Activated CD4-positive, alpha-beta T cell treated with anti-CD3 and anti-CD28 coated beads, Interleukin-2, amount 10 ng/mL, durations not matched to agents 24 days and 14 days (primary cell): ENCODE results near the gene TRMO. TPM values are rescaled to one million over a fixed set of nuclear protein-coding genes. Genes with fewer than 3 reads are reported as not detected.
"Not testable (repeated sequence)": the region's sequence is repeated elsewhere in the genome, so short reads cannot be mapped to it uniquely, and the experiment has no call there.

Experiments used
- DNase-seq: peaks from one replicate; pipeline ENCODE4 v3.0.0; 2022
- H3K27ac Mint-ChIP-seq: one replicate; pipeline ENCODE4 v1.8.0; 2022; ENCODE audit warnings: mild to moderate bottlenecking, mixed read lengths
- H3K27me3 Mint-ChIP-seq: one replicate; pipeline ENCODE4 v1.8.0; 2022; ENCODE audit warnings: mixed read lengths
- H3K36me3 Mint-ChIP-seq: one replicate; pipeline ENCODE4 v1.8.0; 2022; ENCODE audit warnings: low read depth, mild to moderate bottlenecking, mixed read lengths
- H3K4me1 Mint-ChIP-seq: one replicate; pipeline ENCODE4 v1.8.0; 2021; ENCODE audit warnings: mixed read lengths
- H3K4me3 Mint-ChIP-seq: one replicate; pipeline ENCODE4 v1.8.0; 2022; ENCODE audit warnings: mild to moderate bottlenecking, moderate library complexity, mixed read lengths
- H3K9me3 Mint-ChIP-seq: one replicate; pipeline ENCODE4 v1.8.0; 2021; ENCODE audit warnings: mixed read lengths
- intact Hi-C: fragments of 100-400 bp; cut with micrococcal nuclease; formaldehyde crosslinking; loops from one replicate; pipeline ENCODE4 v1.15.1; 2023
- total RNA-seq: library from RNA; stranded (reverse); gene quantifications from 2 replicates; pipeline ENCODE4 v1.2.3, GENCODE V29; 2022

Gene TRMO
- total RNA-seq, 1 donor from 2014 or later, result 9.8 TPM

DNA sequence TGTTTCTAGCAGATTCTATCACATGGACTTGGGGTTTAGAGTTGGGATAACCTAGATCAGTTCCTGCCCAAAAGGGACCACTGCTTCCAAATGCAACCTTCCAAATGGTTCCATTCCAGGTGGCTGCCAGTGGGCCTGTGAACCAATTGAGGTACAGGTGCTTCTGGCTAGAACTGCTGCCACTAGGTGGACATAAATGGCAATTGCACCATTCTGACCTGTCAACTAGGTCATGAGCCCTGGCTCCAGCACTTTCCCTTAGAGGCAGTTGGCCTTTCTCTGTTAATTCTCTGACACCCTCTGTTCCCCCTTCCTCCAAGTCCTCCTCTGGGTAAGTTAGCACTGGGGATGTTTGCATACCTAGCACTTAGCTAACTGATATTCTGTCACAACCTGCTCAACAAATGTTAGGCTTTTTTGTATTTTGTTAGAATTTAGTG is 32.3 kb upstream of the TRMO start:
- peak; percentile 87 for DNase-seq
- Mint-ChIP-seq H3K4me3 (no peak overlapping the region), H3K27me3 (peaks cover 8% of the 10 kb centered on the region), H3K27ac (no peak overlapping the region), H3K9me3 (peaks cover 6% of the 10 kb centered on the region), H3K4me1 (peaks cover 10% of the 10 kb centered on the region), H3K36me3 (no peaks in the 10 kb centered on the region)
- intact Hi-C loops, result loop anchor here (1.0 to 5.0 kb wide), 2 partner anchors 31 to 62 kb away; no protein-coding TSS in a partner anchor

DNA sequence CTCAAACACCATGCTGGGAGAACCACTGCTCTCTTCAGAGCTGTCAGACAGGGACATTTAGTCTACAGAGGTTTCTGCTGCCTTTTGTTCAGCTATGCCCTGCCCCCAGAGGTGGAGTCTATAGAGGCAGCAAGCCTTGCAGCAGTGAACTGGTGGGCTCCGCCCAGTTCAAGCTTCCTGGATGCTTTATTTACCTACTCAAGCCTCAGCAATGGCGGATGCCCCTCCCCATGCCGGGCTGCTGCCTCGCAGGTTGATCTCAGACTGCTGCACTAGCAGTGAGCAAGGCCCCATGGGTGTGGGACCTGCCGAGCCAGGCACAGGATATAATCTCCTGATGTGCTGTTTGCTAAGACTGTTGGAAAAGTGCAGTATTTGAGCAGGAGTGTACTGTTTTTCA is 28.6 kb upstream of the TRMO start:
- not testable (repeated sequence) for H3K4me1 Mint-ChIP-seq, H3K9me3 Mint-ChIP-seq, H3K4me3 Mint-ChIP-seq, H3K27ac Mint-ChIP-seq, H3K36me3 Mint-ChIP-seq
- peak; percentile 75 for DNase-seq
- intact Hi-C loops, result loop anchor here (5.0 kb wide), 1 partner anchor 59 kb away; no protein-coding TSS in a partner anchor
- peaks cover 39% of the 10 kb centered on the region for H3K27me3 Mint-ChIP-seq

DNA sequence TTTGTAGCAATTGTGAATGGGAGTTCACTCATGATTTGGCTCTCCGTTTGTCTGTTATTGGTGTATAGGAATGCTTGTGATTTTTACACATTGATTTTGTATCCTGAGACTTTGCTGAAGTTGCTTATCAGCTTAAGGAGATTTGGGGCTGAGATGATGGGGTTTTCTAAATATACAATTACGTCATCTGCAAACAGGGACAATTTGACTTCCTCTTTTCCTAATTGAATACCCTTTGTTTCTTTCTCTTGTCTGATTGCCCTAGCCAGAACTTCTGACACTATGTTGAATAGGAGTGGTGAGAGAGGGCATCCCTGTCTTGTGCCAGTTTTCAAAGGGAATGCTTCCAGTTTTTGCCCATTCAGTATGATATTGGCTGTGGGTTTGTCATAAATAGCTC is 24.8 kb upstream of the TRMO start:
- H3K4me3 Mint-ChIP-seq, H3K27ac Mint-ChIP-seq, DNase-seq, intact Hi-C loops, H3K9me3 Mint-ChIP-seq, H3K36me3 Mint-ChIP-seq, H3K4me1 Mint-ChIP-seq: not testable (repeated sequence)
- H3K27me3 Mint-ChIP-seq, result peaks cover 45% of the 10 kb centered on the region

DNA sequence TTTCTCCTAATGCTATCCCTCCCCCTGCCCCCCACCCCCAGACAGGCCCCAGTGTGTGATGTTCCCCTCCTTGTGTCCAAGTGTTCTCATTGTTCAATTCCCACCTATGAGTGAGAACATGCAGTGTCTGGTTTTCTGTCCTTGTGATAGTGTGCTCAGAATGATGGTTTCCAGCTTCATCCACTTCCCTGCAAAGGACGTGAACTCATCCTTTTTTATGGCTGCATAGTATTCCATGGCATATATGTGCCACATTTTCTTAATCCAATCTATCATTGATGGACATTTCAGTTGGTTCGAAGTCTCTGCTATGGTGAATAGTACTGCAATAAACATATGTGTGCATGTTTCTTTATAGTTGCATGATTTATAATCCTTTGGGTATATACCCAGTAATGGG is 23.2 kb upstream of the TRMO start:
- H3K36me3 Mint-ChIP-seq, result not testable (repeated sequence)

DNA sequence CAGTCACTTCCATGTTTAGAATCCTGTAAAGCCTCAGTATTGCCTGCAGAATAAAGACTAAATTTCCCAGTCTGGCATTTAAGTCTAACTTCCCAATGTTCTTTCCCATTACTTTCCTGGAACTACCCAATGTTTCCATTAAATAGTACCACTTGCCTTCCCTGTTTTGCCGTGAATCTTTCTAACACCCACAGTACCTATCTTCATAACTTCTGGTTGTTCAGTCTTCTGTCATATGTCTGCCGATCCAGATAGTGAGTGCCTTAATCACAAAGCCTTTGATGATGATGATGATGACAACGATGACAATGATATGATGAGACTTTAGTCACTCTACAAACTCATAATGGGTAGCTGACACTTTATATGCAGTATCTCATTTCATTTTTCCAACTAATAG is 22.3 kb upstream of the TRMO start:
- H3K36me3 Mint-ChIP-seq, result no peaks in the 10 kb centered on the region
- peaks cover 48% of the 10 kb centered on the region for H3K27me3 Mint-ChIP-seq
- no peaks in the 10 kb centered on the region for H3K4me1 Mint-ChIP-seq
- intact Hi-C loops, result no loop called here
- peaks cover 3% of the 10 kb centered on the region for H3K9me3 Mint-ChIP-seq
- H3K4me3 Mint-ChIP-seq, result no peak overlapping the region
- DNase-seq, result no peak
- no peak overlapping the region for H3K27ac Mint-ChIP-seq

More for the DNA sequence above, 23.2 kb upstream of the TRMO start:
- H3K9me3 Mint-ChIP-seq, H3K4me3 Mint-ChIP-seq, intact Hi-C loops, DNase-seq, H3K27ac Mint-ChIP-seq, H3K4me1 Mint-ChIP-seq: not testable (repeated sequence)
- peaks cover 54% of the 10 kb centered on the region for H3K27me3 Mint-ChIP-seq

DNA sequence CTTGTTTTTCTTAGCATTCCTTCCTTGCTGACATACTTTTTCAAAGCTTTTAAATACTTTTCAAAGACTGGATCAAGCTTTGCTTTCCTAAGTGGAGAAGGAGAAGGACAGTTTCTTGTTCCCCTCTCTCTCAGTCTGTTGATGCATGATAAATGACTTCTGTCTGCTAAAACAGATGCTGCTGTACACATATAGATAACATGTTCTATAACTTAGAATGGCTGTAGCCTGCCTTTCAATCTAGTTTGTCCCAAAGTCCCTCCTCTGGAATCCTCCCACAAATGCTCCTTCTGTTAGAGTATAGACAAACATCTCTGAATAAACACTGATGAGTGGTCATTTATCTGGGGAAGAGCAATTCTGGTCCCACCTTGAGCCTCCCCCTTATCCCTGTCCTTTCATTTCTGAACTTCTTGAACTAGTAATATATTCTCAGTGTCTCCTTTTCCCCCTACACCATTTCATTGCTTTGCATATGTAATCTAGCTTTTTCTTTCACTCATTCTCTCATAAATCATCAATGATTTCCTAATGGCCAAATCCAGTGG is 21.1 kb upstream of the TRMO start:
- no peaks in the 10 kb centered on the region for H3K36me3 Mint-ChIP-seq
- no peak overlapping the region for H3K4me3 Mint-ChIP-seq
- peaks cover 37% of the 10 kb centered on the region for H3K27me3 Mint-ChIP-seq
- no peak overlapping the region for H3K27ac Mint-ChIP-seq
- H3K4me1 Mint-ChIP-seq, result peaks cover 5% of the 10 kb centered on the region
- H3K9me3 Mint-ChIP-seq, result peaks cover 3% of the 10 kb centered on the region
- intact Hi-C loops, result no loop called here
- DNase-seq, result no peak

DNA sequence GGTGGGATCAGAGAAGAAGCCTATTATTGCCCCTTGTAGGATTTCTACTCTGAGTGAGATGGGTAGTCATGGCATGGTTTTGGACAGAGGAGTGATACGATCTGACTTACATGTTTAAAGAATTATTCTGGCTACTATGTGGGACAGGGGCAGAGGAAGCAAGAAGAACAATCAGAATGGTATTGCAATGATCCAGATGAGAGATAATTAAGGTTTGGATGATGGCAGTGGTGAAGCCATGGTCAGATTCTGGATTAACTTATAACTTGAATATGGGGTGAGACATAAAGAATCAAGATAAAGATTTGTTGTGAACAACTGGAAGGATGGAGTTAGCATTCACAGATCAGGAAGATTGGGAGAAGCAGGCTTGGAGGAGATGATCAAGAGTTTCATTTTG is 19.0 kb upstream of the TRMO start:
- Mint-ChIP-seq H3K9me3 (peaks cover 3% of the 10 kb centered on the region), H3K4me3 (no peak overlapping the region), H3K4me1 (peaks cover 14% of the 10 kb centered on the region), H3K27ac (no peak overlapping the region), H3K27me3 (peaks cover 20% of the 10 kb centered on the region), H3K36me3 (no peaks in the 10 kb centered on the region)
- intact Hi-C loops, result no loop called here
- no peak for DNase-seq

DNA sequence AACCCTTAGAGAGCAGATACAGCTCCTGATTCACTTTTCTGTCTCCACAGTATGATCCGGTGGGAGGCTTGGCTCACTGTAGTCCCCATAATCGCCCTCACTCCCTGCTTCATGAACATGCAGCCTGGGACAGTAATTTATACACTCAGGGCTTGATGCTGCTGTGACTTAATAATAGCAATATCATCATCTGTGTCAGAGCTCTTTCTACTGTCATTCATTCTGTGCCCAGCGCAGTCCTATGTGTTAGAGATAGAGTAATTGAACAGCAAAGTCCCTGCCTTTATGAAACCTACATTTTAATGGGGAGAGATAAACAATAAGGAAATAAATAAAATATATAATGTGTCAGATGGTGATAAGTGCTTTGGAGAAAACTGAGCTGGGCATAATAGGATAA is 18.4 kb upstream of the TRMO start:
- Mint-ChIP-seq H3K4me3 (no peak overlapping the region), H3K27me3 (peaks cover 17% of the 10 kb centered on the region), H3K4me1 (peaks cover 15% of the 10 kb centered on the region), H3K9me3 (no peaks in the 10 kb centered on the region), H3K27ac (no peak overlapping the region), H3K36me3 (no peaks in the 10 kb centered on the region)
- intact Hi-C loops, result no loop called here
- DNase-seq, result no peak

DNA sequence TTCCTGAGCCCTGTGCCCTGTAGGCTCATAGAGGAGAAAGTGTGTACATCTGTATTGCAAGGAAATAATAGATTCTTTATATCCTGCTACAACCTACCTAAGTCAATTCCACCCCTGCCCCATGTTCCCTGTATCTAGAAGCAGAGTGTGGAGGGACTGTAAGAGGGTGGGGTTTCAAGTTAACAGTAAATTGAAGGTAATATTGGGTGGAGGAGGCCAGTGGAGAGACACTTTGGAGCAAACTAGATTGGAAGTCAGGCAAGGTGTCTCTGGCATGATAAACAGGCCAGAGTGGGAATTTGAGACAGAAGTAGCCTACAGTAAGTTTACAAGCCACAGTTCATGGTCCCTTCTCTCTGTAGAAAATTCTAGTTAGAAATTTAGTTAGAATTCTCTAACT is 17.9 kb upstream of the TRMO start:
- Mint-ChIP-seq H3K36me3 (no peaks in the 10 kb centered on the region), H3K4me1 (peaks cover 15% of the 10 kb centered on the region), H3K9me3 (no peaks in the 10 kb centered on the region), H3K27ac (no peak overlapping the region), H3K4me3 (no peak overlapping the region), H3K27me3 (peaks cover 15% of the 10 kb centered on the region)
- no peak for DNase-seq
- intact Hi-C loops, result no loop called here

DNA sequence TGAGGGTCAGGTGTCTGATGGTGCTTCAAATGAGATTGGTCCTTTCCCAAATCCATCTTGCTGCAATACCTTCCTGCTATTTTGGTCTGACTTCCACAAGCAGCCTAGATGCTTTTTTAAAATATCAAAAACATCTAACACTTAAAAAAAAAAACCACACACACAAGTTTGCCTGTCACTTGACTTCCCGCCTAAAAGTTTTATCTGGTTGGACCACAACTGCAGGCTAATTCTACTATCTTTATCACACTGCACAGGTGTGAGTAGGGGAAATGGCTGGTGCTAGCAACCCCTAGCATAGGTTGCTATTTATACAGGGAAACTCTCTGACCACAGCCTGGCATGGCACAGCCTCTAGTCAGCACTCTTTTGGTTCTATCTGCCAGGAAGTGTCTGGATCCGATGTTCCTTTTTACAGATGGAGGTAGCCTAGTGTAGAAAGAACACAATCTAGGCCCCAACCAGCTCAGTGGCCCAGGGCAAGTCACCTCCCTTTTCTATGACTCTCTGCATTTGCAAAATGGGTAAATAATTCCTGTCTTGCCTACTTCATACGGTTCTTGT is 15.9 kb upstream of the TRMO start, which contains the start of gene HEMGN:
TSS of gene HEMGN (minus strand) at position 92 of the 564 bp plus-strand sequence. CDS start at position 56, 36 bp downstream.
- Mint-ChIP-seq H3K4me3 (peak within 1 kb of the TSS; percentile 35), H3K36me3 (no peaks in the 10 kb centered on the region), H3K4me1 (peaks cover 15% of the 10 kb centered on the region), H3K27me3 (peaks cover 15% of the 10 kb centered on the region), H3K27ac (peak within 1 kb of the TSS; percentile 69), H3K9me3 (no peaks in the 10 kb centered on the region)
- intact Hi-C loops, result no loop called here
- peak; percentile 80 for DNase-seq

DNA sequence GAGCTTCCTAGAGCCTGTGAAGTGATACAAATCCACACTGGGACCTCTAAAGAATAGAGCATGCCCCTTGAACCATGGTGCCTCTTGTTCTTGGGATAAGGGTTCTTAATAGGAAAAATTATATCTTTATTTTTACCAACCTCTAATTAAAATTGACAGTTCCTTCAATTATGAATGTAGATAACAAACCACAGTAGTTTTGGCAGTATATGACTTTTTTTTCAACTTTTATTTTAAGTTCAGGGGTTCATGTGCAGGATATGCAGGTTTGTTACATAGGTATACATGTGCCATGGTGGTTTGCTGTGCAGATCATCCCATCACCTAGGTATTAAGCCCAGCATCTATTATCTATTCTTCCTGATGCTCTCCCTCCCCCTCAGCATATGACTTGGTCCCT is 14.7 kb upstream of the TRMO start:
- Mint-ChIP-seq H3K9me3 (no peaks in the 10 kb centered on the region), H3K27me3 (peaks cover 9% of the 10 kb centered on the region), H3K27ac (no peak overlapping the region), H3K36me3 (no peaks in the 10 kb centered on the region), H3K4me3 (no peak overlapping the region), H3K4me1 (peaks cover 15% of the 10 kb centered on the region)
- DNase-seq, result no peak
- intact Hi-C loops, result no loop called here

DNA sequence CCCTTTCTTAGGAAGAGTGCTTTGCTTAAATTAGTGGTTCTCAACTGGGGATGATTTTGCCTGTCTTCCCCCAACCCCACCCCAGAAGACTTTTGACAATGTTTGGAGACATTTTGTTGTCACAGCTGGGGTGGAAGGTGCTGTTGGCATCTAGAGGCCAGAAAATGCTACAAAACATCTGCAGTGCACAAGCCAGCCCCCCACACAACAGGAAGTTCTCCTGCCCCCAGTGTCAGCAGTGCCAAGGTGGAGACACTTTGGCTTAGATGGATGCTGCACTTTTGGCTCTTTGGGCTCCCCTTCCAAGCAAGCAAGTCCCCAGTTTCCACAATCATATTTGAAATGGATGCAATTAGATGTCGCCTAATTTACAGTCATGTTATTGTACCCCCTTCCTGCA is 13.0 kb upstream of the TRMO start:
- Mint-ChIP-seq H3K9me3 (no peaks in the 10 kb centered on the region), H3K4me1 (peaks cover 28% of the 10 kb centered on the region), H3K27ac (no peak overlapping the region), H3K27me3 (no peaks in the 10 kb centered on the region), H3K4me3 (no peak overlapping the region), H3K36me3 (no peaks in the 10 kb centered on the region)
- DNase-seq, result no peak
- intact Hi-C loops, result no loop called here

DNA sequence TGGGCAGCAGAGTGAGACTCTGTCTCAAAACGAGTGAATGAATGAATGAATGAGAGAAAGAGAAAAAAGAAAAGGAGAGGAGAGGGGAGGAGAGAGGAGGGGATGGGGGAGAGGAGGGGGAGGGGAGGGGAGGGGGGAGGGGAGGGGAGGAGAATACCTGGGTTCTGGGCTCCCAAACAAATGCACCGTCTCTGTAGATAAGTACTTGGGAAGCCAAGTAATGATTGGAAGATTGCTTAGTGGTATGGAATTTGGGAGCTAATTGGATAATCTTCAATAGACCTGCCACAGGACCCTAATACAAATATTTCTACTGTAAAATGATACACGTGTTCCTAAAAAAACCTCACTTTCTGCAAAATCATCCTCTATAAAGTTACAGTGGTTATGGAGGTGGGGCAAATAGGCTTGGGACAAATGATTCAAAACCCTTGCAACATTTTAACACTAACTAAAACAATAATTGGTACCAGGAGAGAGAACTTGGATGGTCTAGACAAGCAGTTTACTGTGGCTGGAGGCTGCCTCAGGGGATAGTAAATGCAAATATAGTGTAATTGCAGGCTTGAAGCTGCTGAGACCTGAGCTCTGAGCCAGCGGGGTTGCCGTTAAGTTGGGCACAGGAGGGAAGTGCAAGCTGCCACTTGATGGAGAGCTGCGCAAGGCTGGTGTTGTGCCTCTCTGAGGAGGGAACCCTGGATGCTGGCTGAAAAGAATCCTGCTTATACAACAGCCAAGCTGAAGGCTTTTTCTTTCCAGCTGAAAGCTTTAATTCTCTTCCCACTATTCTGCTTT is 12.2 kb upstream of the TRMO start:
- H3K36me3 Mint-ChIP-seq, result no peaks in the 10 kb centered on the region
- H3K9me3 Mint-ChIP-seq, result no peaks in the 10 kb centered on the region
- DNase-seq, result no peak
- no peaks in the 10 kb centered on the region for H3K27me3 Mint-ChIP-seq
- intact Hi-C loops, result no loop called here
- H3K4me1 Mint-ChIP-seq, result peaks cover 32% of the 10 kb centered on the region
- no peak overlapping the region for H3K27ac Mint-ChIP-seq
- no peak overlapping the region for H3K4me3 Mint-ChIP-seq

DNA sequence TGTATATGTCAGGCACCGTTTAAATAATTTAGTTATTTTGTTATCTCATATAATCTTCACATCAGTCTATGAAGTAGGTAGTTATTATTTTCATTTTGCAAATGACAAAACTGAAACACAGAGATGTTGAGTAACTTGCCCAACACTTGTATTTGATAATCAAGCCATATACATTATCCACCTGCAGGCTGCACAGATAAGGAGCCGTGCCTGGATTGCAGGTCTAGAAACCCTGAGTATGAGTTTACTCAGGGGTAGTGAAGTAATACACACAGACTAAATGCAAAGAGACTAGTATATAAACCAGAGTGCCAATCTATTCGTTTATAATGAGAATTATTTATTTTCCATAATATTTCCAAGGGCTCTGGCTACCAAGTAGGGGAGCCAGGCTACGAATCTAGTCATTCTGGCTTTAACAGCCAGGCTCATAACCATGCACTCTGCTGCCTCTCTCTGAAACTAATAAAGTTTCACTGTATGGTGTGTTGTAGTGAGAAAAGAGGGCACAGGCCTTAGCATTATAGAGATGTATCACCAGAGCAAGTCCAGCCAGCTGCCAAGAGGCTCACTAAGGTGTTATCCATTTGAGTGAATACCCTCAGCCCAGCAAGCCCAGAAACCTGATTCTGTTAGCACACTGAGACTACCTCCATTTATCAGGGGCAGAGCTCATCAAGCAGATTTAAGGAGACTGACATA is 11.1 kb upstream of the TRMO start:
- peaks cover 31% of the 10 kb centered on the region for H3K4me1 Mint-ChIP-seq
- H3K9me3 Mint-ChIP-seq, result no peaks in the 10 kb centered on the region
- H3K27me3 Mint-ChIP-seq, result no peaks in the 10 kb centered on the region
- no peak overlapping the region for H3K4me3 Mint-ChIP-seq
- no peak for DNase-seq
- intact Hi-C loops, result no loop called here
- no peak overlapping the region for H3K27ac Mint-ChIP-seq
- H3K36me3 Mint-ChIP-seq, result no peaks in the 10 kb centered on the region
